Gastrocnemius medialis (tissue), 4 donors: ENCODE data around the gene HIVEP2.

Source experiments
- POLR2A ChIP-seq, 2 donors: fragments of 450-650 bp; IDR thresholded peaks; one replicate each; pipeline ENCODE4 v1.6.1; 2017; ENCODE audit warnings: antibody characterized with exemption in 2 of 2, mild to moderate bottlenecking in 2 of 2, moderate library complexity in 2 of 2
- TF ChIP-seq, protein P1 (sequence below), 5 experiments: fragments of 450-650 bp in 3 of 5; fragments of 200-600 bp in 2 of 5; sonication (generic) in 2 of 5; IDR thresholded peaks in 4 of 5; conservative IDR thresholded peaks in 1 of 5; 1 replicate in 4 of 5; 2 replicates in 1 of 5; pipeline ENCODE4 v1.5.1; 2016 to 2019; ENCODE audit warnings: antibody characterized with exemption in 5 of 5, mild to moderate bottlenecking in 3 of 5, moderate library complexity in 3 of 5

DNA sequence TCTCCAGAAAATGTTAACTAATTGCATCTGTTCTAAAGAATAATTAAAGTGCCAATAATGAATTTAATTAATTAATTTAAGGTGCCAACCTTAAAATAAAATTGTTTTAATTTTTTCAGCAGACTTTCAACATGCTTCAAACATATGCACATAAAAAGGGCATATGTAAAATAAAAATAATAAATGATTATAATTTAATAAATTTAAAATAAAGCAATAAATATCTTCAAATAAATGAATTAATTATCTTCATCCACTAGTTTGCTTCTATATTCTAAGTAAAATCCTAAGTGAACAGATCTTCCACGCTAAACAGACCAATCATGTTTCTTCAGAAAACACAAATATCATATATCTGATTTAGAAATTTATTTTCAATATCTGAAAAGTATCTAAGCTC lies 119.2 kb downstream of the HIVEP2 start:
- no peak for TF ChIP-seq POLR2A (IDR thresholded peaks at IDR 0.05)
- TF ChIP-seq, protein P1, sequence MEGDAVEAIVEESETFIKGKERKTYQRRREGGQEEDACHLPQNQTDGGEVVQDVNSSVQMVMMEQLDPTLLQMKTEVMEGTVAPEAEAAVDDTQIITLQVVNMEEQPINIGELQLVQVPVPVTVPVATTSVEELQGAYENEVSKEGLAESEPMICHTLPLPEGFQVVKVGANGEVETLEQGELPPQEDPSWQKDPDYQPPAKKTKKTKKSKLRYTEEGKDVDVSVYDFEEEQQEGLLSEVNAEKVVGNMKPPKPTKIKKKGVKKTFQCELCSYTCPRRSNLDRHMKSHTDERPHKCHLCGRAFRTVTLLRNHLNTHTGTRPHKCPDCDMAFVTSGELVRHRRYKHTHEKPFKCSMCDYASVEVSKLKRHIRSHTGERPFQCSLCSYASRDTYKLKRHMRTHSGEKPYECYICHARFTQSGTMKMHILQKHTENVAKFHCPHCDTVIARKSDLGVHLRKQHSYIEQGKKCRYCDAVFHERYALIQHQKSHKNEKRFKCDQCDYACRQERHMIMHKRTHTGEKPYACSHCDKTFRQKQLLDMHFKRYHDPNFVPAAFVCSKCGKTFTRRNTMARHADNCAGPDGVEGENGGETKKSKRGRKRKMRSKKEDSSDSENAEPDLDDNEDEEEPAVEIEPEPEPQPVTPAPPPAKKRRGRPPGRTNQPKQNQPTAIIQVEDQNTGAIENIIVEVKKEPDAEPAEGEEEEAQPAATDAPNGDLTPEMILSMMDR (IDR thresholded peaks at IDR 0.05 in 4 of 5, conservative IDR thresholded peaks at IDR 0.05 in 1 of 5): no peak
